HPDE6-E6E7 (cell line): Measurements from ENCODE around the gene MOB2.

Experiments used
- DNase-seq: peaks from one replicate; pipeline ENCODE4 v3.0.0; 2011; ENCODE audit warnings: missing footprints; ENCODE audit errors: extremely low spot score

MOB2 gene

GRCh38 chr11:1504138-1504537, 17.6 kb upstream of the MOB2 start:
- no peak for DNase-seq

- DNase-seq: no peak
These were observed 17.1 kb upstream of the MOB2 start for GRCh38 chr11:1503708-1504104.

GRCh38 chr11:1502954-1503707, 16.6 kb upstream of the MOB2 start:
- no peak for DNase-seq

- no peak for DNase-seq
These were observed 15.8 kb upstream of the MOB2 start for GRCh38 chr11:1502168-1502953.

GRCh38 chr11:1501421-1502167, 15.0 kb upstream of the MOB2 start:
- DNase-seq: no peak

- DNase-seq: no peak
These were observed 14.2 kb upstream of the MOB2 start for GRCh38 chr11:1500466-1501420.

- no peak for DNase-seq
These were observed 13.3 kb upstream of the MOB2 start for GRCh38 chr11:1499899-1500298.

GRCh38 chr11:1499261-1499890, 12.8 kb upstream of the MOB2 start:
- DNase-seq: no peak

GRCh38 chr11:1498262-1498661, 11.7 kb upstream of the MOB2 start:
- DNase-seq: no peak

- DNase-seq: no peak
These were observed 11.0 kb upstream of the MOB2 start for GRCh38 chr11:1497600-1497999.

- DNase-seq: no peak
These were observed 10.1 kb upstream of the MOB2 start for GRCh38 chr11:1496761-1497095.

- no peak for DNase-seq
These were observed 9.6 kb upstream of the MOB2 start for GRCh38 chr11:1496091-1496760.

- no peak for DNase-seq
These were observed 8.1 kb upstream of the MOB2 start for GRCh38 chr11:1494650-1495049.

GRCh38 chr11:1493650-1494244, 7.2 kb upstream of the MOB2 start:
- no peak for DNase-seq

GRCh38 chr11:1491379-1491778, 4.8 kb upstream of the MOB2 start:
- no peak for DNase-seq

GRCh38 chr11:1490651-1491050, 4.1 kb upstream of the MOB2 start:
- no peak for DNase-seq

- DNase-seq: no peak
These were observed 2.1 kb upstream of the MOB2 start for GRCh38 chr11:1488575-1489180.

GRCh38 chr11:1487851-1488574, 1.4 kb upstream of the MOB2 start:
- no peak for DNase-seq
